ENCODE results near the gene GNA14.

- no peak for TF ChIP-seq POLR2A (IDR thresholded peaks at IDR 0.05; ENCODE audit: low read length)
- TF ChIP-seq GATA1 (IDR thresholded peaks at IDR 0.05; ENCODE audit: low read depth, low read length): no peak
These were observed 159.5 kb downstream of the GNA14 start for GRCh38 chr9:77488439-77489126.
